B cell (primary cell): ENCODE data around the gene GAREM1. TPM values are rescaled to one million over a fixed set of nuclear protein-coding genes. Genes with fewer than 3 reads are reported as not detected.

Source experiments
- ATAC-seq: fragments of 200-7000 bp; cut with Tn5 transposase; one replicate; pipeline ENCODE4 v1.10.0; 2021; ENCODE audit warnings: low read depth, mild to moderate bottlenecking, moderate number of reproducible peaks, moderate library complexity
- CTCF ChIA-PET: fragments of 350-600 bp; sonication (Branson Sonifier 250); formaldehyde crosslinking; loops from one replicate; lab custom pipeline; 2021; ENCODE audit warnings: antibody characterized with exemption, inconsistent platforms; lab: Charles Lee
- POLR2A ChIA-PET: fragments of 350-600 bp; sonication (Branson Sonifier 250); formaldehyde crosslinking; loops from one replicate; lab custom pipeline; 2021; ENCODE audit warnings: antibody characterized with exemption; lab: Charles Lee
- DNase-seq: peaks from one replicate; pipeline ENCODE4 v3.0.0; 2013
- H2AFZ ChIP-seq: 2 replicates; pipeline ENCODE4 v1.6.1; 2012; ENCODE audit warnings: mild to moderate bottlenecking, low read depth, low read length; ENCODE audit not compliant: insufficient read depth, poor library complexity, severe bottlenecking
- H3K27ac ChIP-seq, 2 donors: 1 replicate in 1 of 2; 2 replicates in 1 of 2; pipeline ENCODE4 v1.5.1; 2012 to 2013; ENCODE audit warnings: low read length in 2 of 2, mild to moderate bottlenecking in 2 of 2, moderate library complexity in 1 of 2
- H3K27me3 ChIP-seq, 4 experiments: fragments of 200-600 bp in 1 of 4; sonication (generic) in 1 of 4; replicated peaks in 1 of 4; 1 replicate in 2 of 4; 2 replicates in 2 of 4; pipeline versions ENCODE4 v1.6.1 to v1.7.0; 2013 to 2016; ENCODE audit warnings: low read length in 3 of 4, mild to moderate bottlenecking in 2 of 4, mixed read lengths in 1 of 4, moderate library complexity in 1 of 4; ENCODE audit not compliant: insufficient read depth in 4 of 4, control insufficient read depth in 3 of 4; ENCODE audit errors: control extremely low read depth in 1 of 4
- H3K36me3 ChIP-seq, 2 experiments: replicated peaks in 1 of 2; 1 replicate in 1 of 2; 2 replicates in 1 of 2; pipeline versions ENCODE4 v1.6.1 to v1.7.1; 2013; ENCODE audit warnings: low read length in 1 of 2; ENCODE audit not compliant: insufficient read depth in 2 of 2, control insufficient read depth in 1 of 2; ENCODE audit errors: control extremely low read depth in 1 of 2, extremely low read depth in 1 of 2
- H3K4me1 ChIP-seq, 2 donors: fragments of 200-600 bp in 1 of 2; sonication (generic) in 1 of 2; 1 replicate in 1 of 2; 2 replicates in 1 of 2; pipeline versions ENCODE4 v1.5.1 to v1.6.1; 2013 to 2017; ENCODE audit warnings: low read length in 2 of 2; ENCODE audit not compliant: control insufficient read depth in 2 of 2, insufficient read depth in 2 of 2
- H3K4me2 ChIP-seq: replicated peaks from 2 replicates; pipeline ENCODE3; 2012; ENCODE audit warnings: mild to moderate bottlenecking, low read depth, low read length; ENCODE audit not compliant: poor library complexity, severe bottlenecking
- H3K4me3 ChIP-seq, 5 experiments: fragments of 200-600 bp in 1 of 5; sonication (generic) in 1 of 5; 1 replicate in 3 of 5; 2 replicates in 2 of 5; pipeline versions ENCODE4 v1.5.1 to v1.7.0; 2011 to 2016; ENCODE audit warnings: low read length in 4 of 5, mild to moderate bottlenecking in 4 of 5, low read depth in 2 of 5, control low read depth in 1 of 5, moderate library complexity in 1 of 5; ENCODE audit not compliant: insufficient read depth in 1 of 5; ENCODE audit errors: control extremely low read depth in 1 of 5, extremely low read depth in 1 of 5
- H3K79me2 ChIP-seq: fragments of 200-600 bp; sonication (generic); one replicate; pipeline ENCODE4 v1.6.0; 2016; ENCODE audit warnings: low read length; ENCODE audit not compliant: control insufficient read depth, insufficient read depth
- H3K9ac ChIP-seq: fragments of 200-600 bp; sonication (generic); 2 replicates; pipeline ENCODE4 v1.6.1; 2017; ENCODE audit warnings: mild to moderate bottlenecking, low read length, moderate library complexity
- H3K9me3 ChIP-seq, 3 donors: one replicate each; pipeline versions ENCODE4 v1.6.1 to v1.7.1; 2013; ENCODE audit warnings: low read length in 2 of 3; ENCODE audit not compliant: control insufficient read depth in 2 of 3, insufficient read depth in 1 of 3; ENCODE audit errors: control extremely low read depth in 1 of 3
- H4K20me1 ChIP-seq: 2 replicates; pipeline ENCODE4 v1.6.0; 2012; ENCODE audit warnings: mild to moderate bottlenecking, low read length; ENCODE audit not compliant: insufficient read depth, control insufficient read depth, poor library complexity, severe bottlenecking
- H3K27ac Mint-ChIP-seq: one replicate; pipeline ENCODE4 v1.8.0; 2021; ENCODE audit warnings: mixed read lengths
- H3K27me3 Mint-ChIP-seq: one replicate; pipeline ENCODE4 v1.8.0; 2021; ENCODE audit warnings: mixed read lengths
- H3K4me1 Mint-ChIP-seq: one replicate; pipeline ENCODE4 v1.8.0; 2021; ENCODE audit warnings: mixed read lengths
- H3K4me3 Mint-ChIP-seq: one replicate; pipeline ENCODE4 v1.8.0; 2021; ENCODE audit warnings: mixed read lengths
- H3K9me3 Mint-ChIP-seq: one replicate; pipeline ENCODE4 v1.8.0; 2022; ENCODE audit warnings: mixed read lengths; ENCODE audit not compliant: insufficient read depth
- CTCF ChIP-seq: fragments of 200-600 bp; IDR thresholded peaks from one replicate; pipeline ENCODE4 v1.8.0; 2022; ENCODE audit warnings: antibody characterized with exemption, mild to moderate bottlenecking
- EZH2 ChIP-seq: IDR thresholded peaks from 2 replicates; pipeline ENCODE4 v1.6.1; 2012; ENCODE audit warnings: borderline replicate concordance, low read depth, mild to moderate bottlenecking, moderate library complexity, low read length; ENCODE audit not compliant: insufficient read depth, poor library complexity, severe bottlenecking
- WGBS: methylation state at CpG from one replicate; pipeline ENCODE4 v1.1.5; 2013; ENCODE audit warnings: missing lambda C conversion rate; ENCODE audit not compliant: insufficient coverage; 5-methylcytosine and 5-hydroxymethylcytosine counted together
- intact Hi-C: fragments of 100-400 bp; cut with micrococcal nuclease; formaldehyde crosslinking; loops from one replicate; pipeline ENCODE4 v1.10.0; 2022
- polyA plus RNA-seq: library from polyadenylated mRNA; depleted of rRNA; stranded (reverse); fragments of >200 nt; gene quantifications from 2 replicates; pipeline ENCODE4 v1.2.3, GENCODE V29; 2012
- total RNA-seq, 2 donors: library from RNA; stranded (reverse); fragments of 120-200 nt in 1 of 2; gene quantifications; 1 replicate in 1 of 2; 2 replicates in 1 of 2; pipeline versions ENCODE4 v1.2.3 to v1.2.4, GENCODE V29; 2013 to 2022

The GAREM1 gene
- total and polyA plus RNA-seq, 2 donors (not counting 1 experiment from before 2014, with no cell fraction given), result not detected

DNA sequence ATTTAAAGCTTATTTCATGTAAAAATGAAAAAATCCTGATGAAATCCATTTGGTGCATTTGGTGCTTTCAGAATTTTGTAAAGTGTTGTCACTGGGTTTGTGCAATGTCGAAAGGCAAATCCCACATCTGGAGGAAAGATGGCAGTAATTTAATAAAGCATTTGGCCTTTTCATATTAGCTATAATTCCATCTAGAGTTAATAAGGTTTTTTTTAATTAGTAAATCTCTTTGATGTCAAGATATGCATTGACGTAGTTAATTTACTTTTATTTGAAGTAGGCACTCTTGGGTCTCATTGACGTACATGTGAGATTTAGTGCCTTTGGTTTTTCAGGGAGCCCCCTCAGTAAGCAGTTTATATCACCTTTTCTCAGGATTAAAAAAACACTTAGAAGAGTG is 12.3 kb upstream of the GAREM1 start:
- H3K27ac ChIP-seq, result no peak overlapping the region
- H3K9me3 ChIP-seq, result no peaks in the 10 kb centered on the region
- H3K79me2 ChIP-seq, result no peaks in the 10 kb centered on the region
- CTCF ChIA-PET, result no interaction called here
- Mint-ChIP-seq H3K4me3 (no peak overlapping the region), H3K27me3 (peaks cover 27% of the 10 kb centered on the region), H3K4me1 (no peaks in the 10 kb centered on the region), H3K27ac (no peak overlapping the region), H3K9me3 (no peaks in the 10 kb centered on the region)
- POLR2A ChIA-PET, result no interaction called here
- no CpG with 5 or more reads among the region's 3 CpGs for WGBS
- ATAC-seq (no peak), DNase-seq (no peak)
- H3K9ac ChIP-seq, result no peak overlapping the region
- no peak overlapping the region for H2AFZ ChIP-seq
- no peaks in the 10 kb centered on the region for H3K4me1 ChIP-seq
- intact Hi-C loops, result no loop called here
- no peaks in the 10 kb centered on the region for H4K20me1 ChIP-seq
- no peak overlapping the region for H3K4me2 ChIP-seq
- TF ChIP-seq EZH2 (no peak), CTCF (no peak)
- H3K4me3 ChIP-seq, result no peak overlapping the region
- no peaks in the 10 kb centered on the region for H3K36me3 ChIP-seq
- H3K27me3 ChIP-seq, result peaks cover 0 to 8% (median 0%) of the 10 kb centered on the region in 4 experiments

DNA sequence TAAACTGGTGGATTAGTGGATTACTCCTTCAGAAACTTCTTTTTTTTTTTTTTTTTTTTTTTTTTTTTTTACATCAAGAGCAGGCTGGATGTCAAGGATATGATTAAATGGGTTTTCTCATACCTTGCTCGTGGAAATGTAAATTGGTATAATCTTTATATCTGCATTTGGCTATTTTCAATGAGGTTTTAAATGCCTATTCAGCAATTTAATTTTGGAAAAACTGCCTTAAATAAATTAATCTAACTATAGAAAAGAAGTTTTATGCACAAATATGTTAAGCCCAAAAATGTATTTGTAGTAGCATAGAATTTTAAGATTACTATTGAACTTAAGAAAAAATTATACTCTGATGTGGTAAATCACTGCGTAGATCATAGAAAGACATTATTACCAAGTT is 11.4 kb upstream of the GAREM1 start:
- Histone ChIP-seq H3K27ac (no peak overlapping the region), H2AFZ (no peak overlapping the region), H3K27me3 (peaks cover 0 to 8% (median 0%) of the 10 kb centered on the region in 4 experiments), H3K9ac (no peak overlapping the region), H3K4me1 (no peaks in the 10 kb centered on the region), H4K20me1 (no peaks in the 10 kb centered on the region), H3K4me2 (no peak overlapping the region), H3K4me3 (no peak overlapping the region), H3K9me3 (no peaks in the 10 kb centered on the region), H3K79me2 (no peaks in the 10 kb centered on the region), H3K36me3 (no peaks in the 10 kb centered on the region)
- no peak for DNase-seq
- ChIA-PET POLR2A (no interaction called here), CTCF (no interaction called here)
- Mint-ChIP-seq H3K27me3 (peaks cover 23% of the 10 kb centered on the region), H3K4me3 (no peak overlapping the region), H3K27ac (no peak overlapping the region), H3K9me3 (no peaks in the 10 kb centered on the region), H3K4me1 (no peaks in the 10 kb centered on the region)
- TF ChIP-seq CTCF (no peak), EZH2 (no peak)
- ATAC-seq, result no peak
- no CpG with 5 or more reads among the region's 2 CpGs for WGBS
- intact Hi-C loops, result no loop called here
